Fibroblast of villous mesenchyme (primary cell): Measurements from ENCODE around the gene KCNH1. TPM values are rescaled to one million over a fixed set of nuclear protein-coding genes. Genes with fewer than 3 reads are reported as not detected.

Experiments used
- DNase-seq: peaks from one replicate; pipeline ENCODE4 v3.0.0-alpha.2; 2010; ENCODE audit warnings: low read depth
- H3K4me3 ChIP-seq: 2 replicates; pipeline ENCODE4 v1.5.1; 2011; ENCODE audit warnings: low read depth, mild to moderate bottlenecking, low read length
- CTCF ChIP-seq: IDR thresholded peaks from 2 replicates; pipeline ENCODE4 v1.5.1; 2012; ENCODE audit warnings: low read depth, mild to moderate bottlenecking, low read length; ENCODE audit not compliant: insufficient read depth
- total RNA-seq: library from RNA; depleted of rRNA; stranded (reverse); fragments of >200 nt; gene quantifications from 2 replicates; pipeline ENCODE4 v1.2.3, GENCODE V29; 2012

Gene KCNH1
- total RNA-seq, 1 donor, result 11.2 TPM

GRCh38 chr1:210635108-210635507 is 498.8 kb downstream of the KCNH1 start:
- H3K4me3 ChIP-seq, result no peak overlapping the region
- DNase-seq, result no peak
- no peak for TF ChIP-seq CTCF

DNA sequence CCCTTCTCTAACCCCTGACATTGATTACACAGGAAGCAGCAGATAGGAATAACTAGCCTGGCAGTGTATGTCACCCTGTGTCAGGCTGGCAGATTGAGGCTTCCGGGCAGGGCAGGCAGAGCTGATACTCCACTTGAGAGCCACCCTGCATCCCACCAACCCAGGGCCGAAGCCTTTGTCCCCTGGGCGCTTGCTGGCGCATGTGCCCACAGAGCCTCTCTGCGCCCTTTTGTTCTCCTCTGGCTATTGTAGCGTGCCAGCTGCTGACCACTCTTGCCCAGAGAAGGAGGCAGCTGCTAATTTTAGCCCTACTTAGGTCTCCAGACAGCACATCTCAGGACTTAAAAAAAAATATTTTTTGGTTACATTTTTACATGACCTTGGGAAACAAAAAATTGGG is 500.3 kb downstream of the KCNH1 start:
- no peak for TF ChIP-seq CTCF
- no peak for DNase-seq
- H3K4me3 ChIP-seq, result no peak overlapping the region

GRCh38 chr1:210633140-210633539 is 500.8 kb downstream of the KCNH1 start:
- no peak overlapping the region for H3K4me3 ChIP-seq
- DNase-seq, result no peak
- no peak for TF ChIP-seq CTCF

DNA sequence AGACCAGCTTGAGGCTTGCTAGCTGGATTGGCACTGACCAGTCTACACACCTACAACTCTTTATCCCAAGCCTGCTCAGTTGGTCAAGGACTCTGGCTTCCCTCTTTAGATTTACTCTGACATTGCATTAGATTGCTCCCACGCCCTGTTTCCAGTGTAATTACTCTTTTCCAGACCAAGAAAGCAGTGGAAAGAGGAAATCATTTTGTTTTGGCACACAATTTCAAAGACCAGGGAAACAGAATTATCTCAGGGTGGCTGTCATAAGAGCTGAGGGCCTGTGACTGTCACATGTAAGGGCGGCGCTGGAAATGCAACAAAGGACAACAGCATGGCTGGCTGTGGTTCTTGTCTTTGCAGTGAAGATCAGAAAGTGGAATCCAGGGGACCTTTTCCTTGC is 502.5 kb downstream of the KCNH1 start:
- no peak for TF ChIP-seq CTCF
- no peak overlapping the region for H3K4me3 ChIP-seq
- DNase-seq, result no peak

GRCh38 chr1:210629276-210629675 is 504.7 kb downstream of the KCNH1 start:
- DNase-seq, result no peak
- TF ChIP-seq CTCF, result no peak
- no peak overlapping the region for H3K4me3 ChIP-seq

DNA sequence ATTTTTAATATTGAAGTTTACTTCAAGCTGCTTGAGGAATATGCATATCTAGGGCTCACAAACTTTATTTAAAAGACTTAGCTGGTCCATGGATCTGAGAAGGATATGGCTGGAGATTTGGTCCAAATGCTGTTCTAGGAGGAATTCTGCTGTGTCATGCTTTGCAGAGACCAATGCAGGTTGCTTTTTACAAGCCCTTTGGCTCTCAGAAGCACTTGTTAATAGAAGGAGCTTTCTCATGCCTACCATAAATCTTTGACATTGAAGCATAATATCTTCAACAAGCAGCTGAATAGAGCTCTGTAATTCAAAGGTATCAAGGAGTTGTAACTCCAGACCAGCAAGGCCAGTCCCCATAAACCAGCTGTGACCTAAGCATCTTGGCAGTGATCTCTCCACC is 506.2 kb downstream of the KCNH1 start:
- TF ChIP-seq CTCF, result no peak
- H3K4me3 ChIP-seq, result no peak overlapping the region
- DNase-seq, result no peak

Other genes starting within 250 kb of the KCNH1 start
- 32.0 and 48.6 TPM in 2 replicates for gene RCOR3, start 125.2 kb upstream of the KCNH1 start, total RNA-seq
- 27.6 and 28.7 TPM in 2 replicates for gene TRAF5, start 192.7 kb upstream of the KCNH1 start, total RNA-seq